Neural crest cell (in vitro differentiated cells): Measurements from ENCODE around the gene ZNF276. TPM values are rescaled to one million over a fixed set of nuclear protein-coding genes. Genes with fewer than 3 reads are reported as not detected.
"Not testable (repeated sequence)": the region's sequence is repeated elsewhere in the genome, so short reads cannot be mapped to it uniquely, and the experiment has no call there.

Source experiments
- DNase-seq: peaks from one replicate; pipeline ENCODE4 v3.0.0; 2021; ENCODE audit warnings: low read depth, mixed read lengths, low spot score
- H3K27ac Mint-ChIP-seq: one replicate; pipeline ENCODE4 v1.8.0; 2021; ENCODE audit warnings: mild to moderate bottlenecking, mixed read lengths; ENCODE audit not compliant: unreplicated experiment
- H3K27me3 Mint-ChIP-seq: 2 replicates; pipeline ENCODE4 v1.8.0; 2021; ENCODE audit warnings: low read depth, mild to moderate bottlenecking, mixed read lengths
- H3K36me3 Mint-ChIP-seq: 2 replicates; pipeline ENCODE4 v1.8.0; 2021; ENCODE audit warnings: low read depth, mild to moderate bottlenecking, mixed read lengths
- H3K4me1 Mint-ChIP-seq: 2 replicates; pipeline ENCODE4 v1.8.0; 2021; ENCODE audit warnings: mixed read lengths
- H3K4me3 Mint-ChIP-seq: one replicate; pipeline ENCODE4 v1.8.0; 2021; ENCODE audit warnings: mild to moderate bottlenecking, mixed read lengths
- H3K9me3 Mint-ChIP-seq: 2 replicates; pipeline ENCODE4 v1.8.0; 2021; ENCODE audit warnings: mixed read lengths
- total RNA-seq: library from RNA; stranded (reverse); gene quantifications from 2 replicates; pipeline ENCODE4 v1.2.1, GENCODE V29; 2021
- TF ChIP-seq, protein P1 (sequence below): fragments of 200-600 bp; sonication (generic); conservative IDR thresholded peaks from 2 replicates; pipeline ENCODE4 v1.5.0; 2021; ENCODE audit warnings: antibody characterized with exemption, mild to moderate bottlenecking

ZNF276 gene
- total RNA-seq, 1 donor from 2014 or later, result 32.9 TPM

DNA sequence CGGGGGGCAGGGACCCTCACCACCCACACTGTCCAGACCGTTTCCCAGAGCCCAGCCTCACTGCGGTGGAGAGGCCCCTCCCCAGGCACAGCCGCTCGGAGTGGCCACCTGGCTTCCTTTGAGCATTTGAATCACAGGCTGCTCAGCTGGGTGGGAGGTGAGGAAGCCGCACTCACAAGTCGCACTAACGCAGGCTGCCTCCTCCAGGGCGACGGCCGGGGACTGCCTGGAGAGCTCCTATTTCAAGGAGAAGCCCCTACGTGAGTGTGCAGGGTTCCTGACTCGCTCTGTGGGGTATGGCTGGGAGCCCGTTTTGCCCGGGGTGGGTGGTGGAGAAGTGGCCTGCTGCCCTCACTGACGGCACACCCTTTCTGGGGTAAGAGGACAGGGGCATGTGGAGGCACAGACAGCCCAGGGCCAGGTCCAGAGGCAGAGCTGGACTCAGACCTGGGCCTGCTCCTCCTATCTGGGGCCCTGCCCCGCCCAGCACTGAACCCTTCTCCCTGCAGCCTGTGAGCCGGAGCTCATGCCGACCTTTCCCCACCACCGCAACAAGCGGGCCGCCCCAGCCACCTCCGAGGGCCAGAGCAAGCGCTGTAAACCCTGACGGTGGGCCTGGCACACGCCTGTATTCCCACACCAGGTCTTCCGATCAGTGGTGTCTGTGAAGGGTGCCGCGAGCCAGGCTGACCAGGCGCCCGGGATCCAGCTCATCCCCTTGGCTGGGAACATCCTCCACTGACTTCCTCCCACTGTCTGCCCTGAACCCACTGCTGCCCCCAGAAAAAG, 26.1 kb upstream of the ZNF276 start:
- Mint-ChIP-seq H3K9me3 (no peaks in the 10 kb centered on the region), H3K27me3 (no peaks in the 10 kb centered on the region), H3K4me3 (peak overlapping the region; percentile 72), H3K27ac (peak overlapping the region; percentile 35), H3K4me1 (peaks cover 12% of the 10 kb centered on the region), H3K36me3 (peaks cover 7% of the 10 kb centered on the region)
- TF ChIP-seq, protein P1, sequence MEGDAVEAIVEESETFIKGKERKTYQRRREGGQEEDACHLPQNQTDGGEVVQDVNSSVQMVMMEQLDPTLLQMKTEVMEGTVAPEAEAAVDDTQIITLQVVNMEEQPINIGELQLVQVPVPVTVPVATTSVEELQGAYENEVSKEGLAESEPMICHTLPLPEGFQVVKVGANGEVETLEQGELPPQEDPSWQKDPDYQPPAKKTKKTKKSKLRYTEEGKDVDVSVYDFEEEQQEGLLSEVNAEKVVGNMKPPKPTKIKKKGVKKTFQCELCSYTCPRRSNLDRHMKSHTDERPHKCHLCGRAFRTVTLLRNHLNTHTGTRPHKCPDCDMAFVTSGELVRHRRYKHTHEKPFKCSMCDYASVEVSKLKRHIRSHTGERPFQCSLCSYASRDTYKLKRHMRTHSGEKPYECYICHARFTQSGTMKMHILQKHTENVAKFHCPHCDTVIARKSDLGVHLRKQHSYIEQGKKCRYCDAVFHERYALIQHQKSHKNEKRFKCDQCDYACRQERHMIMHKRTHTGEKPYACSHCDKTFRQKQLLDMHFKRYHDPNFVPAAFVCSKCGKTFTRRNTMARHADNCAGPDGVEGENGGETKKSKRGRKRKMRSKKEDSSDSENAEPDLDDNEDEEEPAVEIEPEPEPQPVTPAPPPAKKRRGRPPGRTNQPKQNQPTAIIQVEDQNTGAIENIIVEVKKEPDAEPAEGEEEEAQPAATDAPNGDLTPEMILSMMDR, result no peak
- no peak for DNase-seq

DNA sequence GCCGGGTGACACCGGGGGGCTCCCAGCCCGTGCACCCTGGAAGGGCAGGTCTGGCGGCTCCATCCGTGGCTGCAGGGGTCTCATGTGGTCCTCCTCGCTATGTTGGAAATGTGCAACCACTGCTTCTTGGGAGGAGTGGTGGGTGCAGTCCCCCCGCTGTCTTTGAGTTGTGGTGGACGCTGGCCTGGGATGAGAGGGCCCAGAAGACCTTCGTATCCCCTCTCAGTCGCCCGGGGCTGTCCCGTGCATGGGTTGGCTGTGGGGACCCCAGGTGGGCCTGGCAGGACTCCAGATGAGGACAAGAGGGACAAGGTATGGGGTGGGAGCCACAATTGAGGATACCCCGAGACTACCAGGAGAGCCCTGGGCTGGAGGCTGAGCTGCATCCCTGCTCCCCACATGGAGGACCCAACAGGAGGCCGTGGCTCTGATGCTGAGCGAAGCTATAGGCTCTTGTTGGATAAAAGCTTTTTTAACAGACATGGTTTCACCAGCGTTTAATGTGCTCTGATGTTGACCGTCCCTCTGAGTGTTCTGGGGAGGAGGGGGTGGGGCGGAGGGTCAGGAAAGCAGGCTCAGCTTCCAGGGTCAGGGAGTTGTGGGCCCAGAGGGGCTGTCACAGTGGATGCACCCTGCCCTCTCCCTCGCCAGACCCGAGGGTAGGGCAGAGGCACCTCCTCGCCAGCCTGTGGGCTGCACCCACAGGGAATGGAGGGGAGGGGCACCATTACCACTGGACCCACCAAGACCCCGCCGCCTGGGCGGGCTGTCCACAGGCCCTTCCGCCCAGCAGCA, 25.3 kb upstream of the ZNF276 start:
- DNase-seq, result no peak
- H3K27me3 Mint-ChIP-seq, result no peaks in the 10 kb centered on the region
- peaks cover 12% of the 10 kb centered on the region for H3K4me1 Mint-ChIP-seq
- no peak overlapping the region for H3K27ac Mint-ChIP-seq
- TF ChIP-seq, protein P1, result no peak
- no peak overlapping the region for H3K4me3 Mint-ChIP-seq
- H3K9me3 Mint-ChIP-seq, result no peaks in the 10 kb centered on the region
- H3K36me3 Mint-ChIP-seq, result peaks cover 7% of the 10 kb centered on the region

DNA sequence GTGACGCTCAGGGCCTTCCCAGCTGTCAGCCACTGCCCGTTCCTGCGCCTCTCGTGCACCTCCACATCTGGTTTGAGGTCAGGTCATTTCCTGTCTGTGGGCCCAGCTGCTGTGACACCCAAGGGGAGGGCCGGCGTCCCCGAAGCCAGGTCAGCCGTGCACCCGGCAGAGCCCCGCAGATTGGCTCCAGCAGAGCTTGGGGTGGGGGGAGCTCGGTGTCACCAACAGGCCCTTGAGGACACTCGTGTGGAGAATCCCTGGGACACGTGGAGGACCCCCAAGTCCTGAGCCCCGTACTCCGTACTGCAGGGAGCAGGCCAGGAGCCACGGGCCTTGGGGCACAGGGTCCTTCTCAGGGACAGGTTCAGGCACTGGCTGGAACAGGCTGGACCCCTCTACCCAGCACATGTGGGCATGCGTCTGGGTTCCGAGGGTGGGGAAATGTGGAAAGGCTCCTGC, 24.6 kb upstream of the ZNF276 start:
- Mint-ChIP-seq H3K36me3 (peaks cover 7% of the 10 kb centered on the region), H3K4me1 (peaks cover 12% of the 10 kb centered on the region), H3K27me3 (no peaks in the 10 kb centered on the region), H3K9me3 (no peaks in the 10 kb centered on the region), H3K27ac (no peak overlapping the region), H3K4me3 (no peak overlapping the region)
- TF ChIP-seq, protein P1, result no peak
- no peak for DNase-seq

DNA sequence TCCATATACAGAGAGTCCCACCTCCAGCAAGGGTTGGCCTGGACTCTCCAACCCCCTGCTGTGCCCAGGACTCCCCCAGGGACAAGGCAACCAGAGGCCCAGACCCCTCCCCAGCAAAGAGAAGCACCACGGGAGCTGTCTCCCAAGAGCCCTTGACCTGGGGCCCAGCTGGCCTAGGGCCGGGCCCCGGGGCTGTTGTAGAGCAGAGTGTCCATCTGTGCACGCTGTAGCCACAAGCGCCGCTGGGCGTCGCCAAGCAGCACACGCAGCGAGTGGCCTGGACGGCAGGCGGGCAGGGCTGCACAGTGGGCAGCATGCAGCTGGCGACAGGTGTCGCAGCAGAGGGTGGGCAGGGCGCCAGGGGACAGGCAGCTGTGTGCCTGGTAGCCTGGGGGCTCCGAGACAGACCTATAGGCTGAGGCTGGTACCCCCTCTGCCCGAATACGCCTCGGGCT, 24.1 kb upstream of the ZNF276 start:
- H3K4me1 Mint-ChIP-seq, result peaks cover 12% of the 10 kb centered on the region
- no peak for DNase-seq

DNA sequence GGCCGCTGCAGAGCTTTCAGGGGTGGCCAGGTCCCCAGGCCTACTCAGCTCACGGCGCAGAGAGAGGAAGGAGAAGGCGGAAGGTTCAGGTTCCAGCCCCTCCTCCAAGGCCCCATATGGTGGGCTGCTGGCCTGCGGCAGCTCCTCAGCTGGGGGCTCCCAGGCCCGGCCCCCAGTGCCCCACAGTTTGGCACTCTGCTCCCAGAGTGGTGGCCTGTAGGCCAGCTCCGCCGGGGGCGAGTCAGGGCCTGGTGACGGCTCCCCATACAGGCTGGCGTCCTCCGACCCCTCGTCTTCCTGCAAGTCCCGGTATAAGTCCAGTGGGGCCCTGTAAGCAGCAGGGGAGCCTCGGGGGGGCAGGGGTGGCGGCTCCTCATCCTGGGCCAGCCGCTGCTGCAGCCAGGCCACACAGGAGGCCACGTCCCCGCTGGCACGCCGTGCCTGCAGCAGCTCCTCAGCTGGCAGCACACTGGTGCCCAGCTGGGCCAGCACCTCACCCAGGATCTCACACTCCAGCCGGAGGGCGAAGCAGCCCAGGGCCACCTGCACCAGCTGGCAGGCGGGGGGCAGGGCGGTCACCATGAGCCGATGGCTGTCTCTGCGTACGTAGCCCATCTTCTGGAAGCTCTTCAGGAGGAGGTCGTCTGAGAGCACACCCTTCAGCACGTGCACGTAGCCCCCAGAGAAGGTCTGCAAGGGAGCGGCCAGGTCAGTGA, 23.6 kb upstream of the ZNF276 start:
- H3K4me1 Mint-ChIP-seq, result peaks cover 12% of the 10 kb centered on the region
- no peaks in the 10 kb centered on the region for H3K9me3 Mint-ChIP-seq
- DNase-seq, result no peak
- H3K36me3 Mint-ChIP-seq, result peaks cover 7% of the 10 kb centered on the region
- H3K27me3 Mint-ChIP-seq, result no peaks in the 10 kb centered on the region
- TF ChIP-seq, protein P1, result no peak
- no peak overlapping the region for H3K27ac Mint-ChIP-seq
- H3K4me3 Mint-ChIP-seq, result peak overlapping the region; percentile 41

More for the DNA sequence above, 24.1 kb upstream of the ZNF276 start:
- Mint-ChIP-seq H3K4me3 (no peak overlapping the region), H3K27me3 (no peaks in the 10 kb centered on the region), H3K27ac (no peak overlapping the region), H3K36me3 (peaks cover 7% of the 10 kb centered on the region), H3K9me3 (no peaks in the 10 kb centered on the region)
- TF ChIP-seq, protein P1, result no peak

DNA sequence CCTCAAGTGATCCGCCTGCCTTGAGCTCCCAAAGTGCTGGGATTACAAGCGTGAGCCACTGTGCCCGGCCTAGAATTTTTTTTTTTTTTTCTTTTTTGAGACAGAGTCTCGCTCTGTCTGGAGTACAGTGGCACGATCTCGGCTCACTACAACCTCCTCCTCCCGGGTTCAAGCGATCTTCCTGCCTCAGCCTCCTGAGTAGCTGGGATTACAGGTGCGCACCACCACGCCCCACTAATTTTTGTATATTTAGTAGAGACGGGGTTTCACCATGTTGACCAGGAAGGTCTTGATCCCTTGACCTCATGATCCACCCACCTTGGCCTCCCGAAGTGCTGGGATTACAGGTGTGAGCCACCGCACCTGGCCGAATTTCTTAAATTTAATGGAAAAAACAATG, 22.6 kb upstream of the ZNF276 start:
- not testable (repeated sequence) for H3K27me3 Mint-ChIP-seq, H3K4me3 Mint-ChIP-seq, DNase-seq, H3K27ac Mint-ChIP-seq, H3K9me3 Mint-ChIP-seq, H3K36me3 Mint-ChIP-seq
- peaks cover 12% of the 10 kb centered on the region for H3K4me1 Mint-ChIP-seq

DNA sequence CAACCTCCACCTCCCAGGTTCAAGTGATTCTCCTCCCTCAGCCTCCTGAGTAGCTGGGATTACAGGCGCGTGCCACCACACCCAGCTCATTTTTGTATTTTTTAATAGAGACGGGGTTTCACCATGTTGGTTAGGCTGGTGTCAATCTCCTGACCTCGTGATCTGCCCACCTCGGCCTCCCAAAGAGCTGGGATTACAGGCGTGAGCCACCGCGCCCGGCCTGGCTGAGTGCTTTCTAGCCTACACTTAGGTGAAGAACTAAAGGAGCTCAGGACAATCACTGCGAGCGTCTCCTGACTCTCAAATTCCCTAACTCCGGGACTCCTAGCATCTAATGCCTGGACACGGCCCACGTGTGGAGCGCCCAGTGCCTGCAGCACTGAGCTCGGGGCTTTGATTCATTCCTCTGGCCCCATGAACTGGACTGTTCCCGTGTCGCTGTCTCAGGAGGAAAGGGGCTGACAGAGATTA, 21.7 kb upstream of the ZNF276 start:
- Mint-ChIP-seq H3K4me3 (peak overlapping the region; percentile 83), H3K4me1 (peaks cover 12% of the 10 kb centered on the region)
- DNase-seq, H3K27me3 Mint-ChIP-seq, H3K9me3 Mint-ChIP-seq, H3K36me3 Mint-ChIP-seq, H3K27ac Mint-ChIP-seq: not testable (repeated sequence)
